ENCODE data around the gene RPS6KA2. TPM values are rescaled to one million over a fixed set of nuclear protein-coding genes. Genes with fewer than 3 reads are reported as not detected.

Gene RPS6KA2
- total RNA-seq, 1 donor from 2014 or later, result 12.3 TPM

GRCh38 chr6:166483026-166483425, 144.0 kb downstream of the RPS6KA2 start:
- Mint-ChIP-seq H3K4me1 (peaks cover 18% of the 10 kb centered on the region), H3K4me3 (no peak overlapping the region), H3K36me3 (peaks cover 12% of the 10 kb centered on the region), H3K27ac (no peak overlapping the region), H3K9me3 (no peaks in the 10 kb centered on the region), H3K27me3 (ENCODE audit: low read depth) (no peaks in the 10 kb centered on the region)
- TF ChIP-seq CTCF (IDR thresholded peaks at IDR 0.05; ENCODE audit: unreplicated experiment), result no peak
- DNase-seq (ENCODE audit: low spot score in 2 of 2, unreplicated experiment in 2 of 2), result no peak

GRCh38 chr6:166478782-166479592, 148.1 kb downstream of the RPS6KA2 start:
- Mint-ChIP-seq H3K27ac (no peak overlapping the region), H3K36me3 (peaks cover 2% of the 10 kb centered on the region), H3K9me3 (no peaks in the 10 kb centered on the region), H3K4me3 (no peak overlapping the region), H3K27me3 (ENCODE audit: low read depth) (peaks cover 2% of the 10 kb centered on the region), H3K4me1 (peaks cover 10% of the 10 kb centered on the region)
- no peak for TF ChIP-seq CTCF (IDR thresholded peaks at IDR 0.05; ENCODE audit: unreplicated experiment)
- DNase-seq (ENCODE audit: low spot score in 2 of 2, unreplicated experiment in 2 of 2), result no peak

GRCh38 chr6:166477647-166478365, 149.2 kb downstream of the RPS6KA2 start:
- H3K4me3 Mint-ChIP-seq, result no peak overlapping the region
- no peaks in the 10 kb centered on the region for H3K9me3 Mint-ChIP-seq
- H3K4me1 Mint-ChIP-seq, result peaks cover 10% of the 10 kb centered on the region

GRCh38 chr6:166476634-166477215, 150.3 kb downstream of the RPS6KA2 start:
- DNase-seq (ENCODE audit: low spot score in 2 of 2, unreplicated experiment in 2 of 2), result no peak
- H3K4me1 Mint-ChIP-seq, result peaks cover 6% of the 10 kb centered on the region
- peaks cover 2% of the 10 kb centered on the region for H3K27me3 Mint-ChIP-seq (ENCODE audit: low read depth)
- TF ChIP-seq CTCF (IDR thresholded peaks at IDR 0.05; ENCODE audit: unreplicated experiment), result no peak
- H3K9me3 Mint-ChIP-seq, result no peaks in the 10 kb centered on the region
- no peak overlapping the region for H3K4me3 Mint-ChIP-seq
- peaks cover 2% of the 10 kb centered on the region for H3K36me3 Mint-ChIP-seq
- H3K27ac Mint-ChIP-seq, result no peak overlapping the region

More at GRCh38 chr6:166477647-166478365, 149.2 kb downstream of the RPS6KA2 start:
- H3K27me3 Mint-ChIP-seq (ENCODE audit: low read depth), result peaks cover 2% of the 10 kb centered on the region
- no peak overlapping the region for H3K27ac Mint-ChIP-seq
- DNase-seq (ENCODE audit: low spot score in 2 of 2, unreplicated experiment in 2 of 2), result no peak
- TF ChIP-seq CTCF (IDR thresholded peaks at IDR 0.05; ENCODE audit: unreplicated experiment), result no peak
- peaks cover 2% of the 10 kb centered on the region for H3K36me3 Mint-ChIP-seq

- Mint-ChIP-seq H3K36me3 (peaks cover 2% of the 10 kb centered on the region), H3K9me3 (no peaks in the 10 kb centered on the region), H3K27ac (no peak overlapping the region), H3K4me1 (peaks cover under 1% of the 10 kb centered on the region), H3K27me3 (ENCODE audit: low read depth) (peaks cover 2% of the 10 kb centered on the region), H3K4me3 (no peak overlapping the region)
- no peak for DNase-seq (ENCODE audit: low spot score in 2 of 2, unreplicated experiment in 2 of 2)
- TF ChIP-seq CTCF (IDR thresholded peaks at IDR 0.05; ENCODE audit: unreplicated experiment), result no peak
Measured at GRCh38 chr6:166476061-166476591, 150.9 kb downstream of the RPS6KA2 start.

Data from mesothelial cell of epicardium (in vitro differentiated cells).